Muscle layer of duodenum (tissue), 2 donors: ENCODE data around the gene FRAS1.

ENCODE experiments used
- H3K27ac ChIP-seq: one replicate; pipeline ENCODE4 v1.7.0; 2013; ENCODE audit warnings: mild to moderate bottlenecking, low read length
- H3K27me3 ChIP-seq: one replicate; pipeline ENCODE4 v1.7.0; 2013; ENCODE audit warnings: low read depth, mild to moderate bottlenecking, control low read depth, low read length
- H3K36me3 ChIP-seq, 2 donors: one replicate each; pipeline ENCODE4 v1.7.0; 2013; ENCODE audit warnings: low read length in 2 of 2, control low read depth in 1 of 2, mild to moderate bottlenecking in 1 of 2; ENCODE audit not compliant: insufficient read depth in 2 of 2, control insufficient read depth in 1 of 2
- H3K4me1 ChIP-seq, 2 donors: one replicate each; pipeline ENCODE4 v1.7.0; 2013; ENCODE audit warnings: low read length in 2 of 2, mild to moderate bottlenecking in 2 of 2, control low read depth in 1 of 2, moderate library complexity in 1 of 2; ENCODE audit not compliant: insufficient read depth in 2 of 2, control insufficient read depth in 1 of 2
- H3K4me3 ChIP-seq, 2 donors: one replicate each; pipeline ENCODE4 v1.7.0; 2013; ENCODE audit warnings: low read length in 2 of 2, low read depth in 1 of 2, mild to moderate bottlenecking in 1 of 2
- H3K9me3 ChIP-seq, 2 donors: one replicate each; pipeline ENCODE4 v1.7.0; 2013; ENCODE audit warnings: low read length in 2 of 2, control low read depth in 1 of 2, mild to moderate bottlenecking in 1 of 2; ENCODE audit not compliant: control insufficient read depth in 1 of 2
- donor health status: healthy.

Gene FRAS1

DNA sequence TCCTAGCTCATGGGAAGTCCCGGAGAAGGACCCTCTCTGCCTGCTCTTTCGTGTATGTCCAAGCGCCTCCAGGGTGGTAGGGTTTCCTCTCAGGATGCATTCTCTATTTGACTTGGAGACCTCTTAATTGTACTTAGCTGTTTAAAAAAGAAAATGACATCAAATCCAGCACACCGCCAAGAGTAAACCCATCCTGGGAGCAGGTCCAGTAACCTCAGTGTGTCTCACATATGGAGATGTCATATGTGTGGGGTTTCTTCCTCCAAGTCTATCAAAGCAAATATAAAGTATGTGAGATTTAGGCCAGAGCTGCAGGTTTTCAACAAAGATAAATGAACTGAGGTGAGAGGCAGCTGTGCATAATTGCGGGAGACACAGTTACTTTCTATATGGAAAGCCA is 285.0 kb downstream of the FRAS1 start:
- no peaks in the 10 kb centered on the region for H3K9me3 ChIP-seq
- H3K4me3 ChIP-seq = no peak overlapping the region
- no peaks in the 10 kb centered on the region for H3K4me1 ChIP-seq
- no peaks in the 10 kb centered on the region for H3K27me3 ChIP-seq
- no peaks in the 10 kb centered on the region for H3K36me3 ChIP-seq
- H3K27ac ChIP-seq = no peak overlapping the region

- Histone ChIP-seq H3K4me3 (no peak overlapping the region), H3K9me3 (no peaks in the 10 kb centered on the region), H3K4me1 (no peaks in the 10 kb centered on the region), H3K27ac (no peak overlapping the region), H3K27me3 (no peaks in the 10 kb centered on the region), H3K36me3 (no peaks in the 10 kb centered on the region)
These were observed 286.6 kb downstream of the FRAS1 start for GRCh38 chr4:78343682-78344081.

DNA sequence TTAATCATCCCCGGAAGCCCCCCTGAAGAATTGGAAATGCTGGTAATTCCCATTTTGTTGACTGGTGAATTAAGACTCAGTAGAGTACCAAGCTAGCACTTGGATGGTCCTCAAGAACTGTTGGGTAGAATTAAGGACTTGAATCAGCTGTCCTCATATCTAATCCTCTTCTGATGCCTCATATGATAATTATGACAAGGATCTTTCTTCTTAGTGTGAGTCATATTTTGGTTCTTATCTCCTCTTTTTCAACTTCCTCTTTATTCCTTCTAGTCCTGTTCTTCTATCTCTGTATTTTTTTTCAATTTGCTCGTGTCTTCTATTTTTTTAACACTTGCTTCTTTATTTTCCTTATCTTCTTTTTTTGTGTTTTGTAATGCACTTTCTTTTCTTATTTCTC is 288.1 kb downstream of the FRAS1 start:
- Histone ChIP-seq H3K27ac (no peak overlapping the region), H3K4me1 (no peaks in the 10 kb centered on the region), H3K9me3 (no peaks in the 10 kb centered on the region), H3K4me3 (no peak overlapping the region), H3K36me3 (no peaks in the 10 kb centered on the region), H3K27me3 (no peaks in the 10 kb centered on the region)

DNA sequence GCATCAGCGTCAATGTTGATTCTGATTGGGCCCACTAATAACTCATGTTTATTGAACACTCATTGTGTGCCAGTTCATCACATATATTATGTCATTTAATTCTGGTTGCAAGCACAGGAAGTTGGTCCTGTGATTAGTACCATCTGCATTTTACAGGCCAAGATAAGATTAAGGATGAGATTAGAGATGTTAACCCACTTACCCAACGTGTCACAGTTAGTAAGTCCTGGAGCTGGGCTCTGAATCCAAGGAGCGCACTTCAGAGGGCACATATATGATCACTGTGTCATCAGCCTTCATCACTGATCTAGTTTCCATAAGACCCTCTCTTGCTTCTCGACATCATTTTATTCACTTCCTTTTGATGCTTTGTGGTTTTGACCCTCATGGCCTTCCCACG is 289.1 kb downstream of the FRAS1 start:
- Histone ChIP-seq H3K27me3 (no peaks in the 10 kb centered on the region), H3K27ac (no peak overlapping the region), H3K36me3 (no peaks in the 10 kb centered on the region), H3K4me1 (no peaks in the 10 kb centered on the region), H3K9me3 (no peaks in the 10 kb centered on the region), H3K4me3 (no peak overlapping the region)

DNA sequence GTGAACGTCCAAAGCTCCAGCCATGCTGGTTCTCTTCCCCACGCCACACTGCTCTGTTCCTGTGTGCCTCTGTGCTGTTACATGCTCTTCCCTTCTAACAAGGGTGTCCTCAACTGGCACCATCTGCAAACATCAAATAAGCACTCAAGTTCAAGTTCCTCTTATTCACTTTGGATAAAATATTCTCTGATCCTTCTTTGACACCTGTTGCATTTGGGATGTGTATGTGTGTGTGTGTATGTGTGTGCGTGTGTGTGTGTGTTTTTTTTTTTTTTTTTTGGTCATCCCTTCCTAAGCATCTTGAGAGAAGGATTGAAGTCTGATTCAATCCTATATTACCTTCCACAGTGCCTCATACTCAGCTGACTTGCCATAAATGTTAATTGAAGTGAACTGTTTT is 290.4 kb downstream of the FRAS1 start:
- H3K4me1 ChIP-seq = no peaks in the 10 kb centered on the region
- no peak overlapping the region for H3K27ac ChIP-seq
- H3K27me3 ChIP-seq = no peaks in the 10 kb centered on the region
- H3K36me3 ChIP-seq = no peaks in the 10 kb centered on the region
- no peak overlapping the region for H3K4me3 ChIP-seq
- no peaks in the 10 kb centered on the region for H3K9me3 ChIP-seq

GRCh38 chr4:78353921-78354320 is 296.8 kb downstream of the FRAS1 start:
- no peak overlapping the region for H3K4me3 ChIP-seq

DNA sequence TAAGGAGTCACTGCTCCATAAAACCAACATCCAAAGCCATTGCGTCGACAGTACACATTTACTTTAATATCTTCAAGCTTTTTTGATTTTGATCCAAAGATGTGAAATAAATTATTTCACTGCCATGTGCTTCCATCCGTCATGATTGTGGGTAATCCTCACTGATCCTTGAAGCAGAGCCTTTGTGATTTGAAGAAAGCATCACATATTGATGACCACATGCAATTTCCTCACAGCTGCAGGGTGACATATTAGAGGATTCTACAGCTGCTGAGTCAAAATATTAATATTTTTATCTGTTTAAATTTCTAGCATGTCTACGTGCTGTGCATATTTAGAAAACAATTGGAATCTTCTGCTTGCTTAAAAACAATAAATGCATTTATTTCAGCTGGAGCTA is 297.7 kb downstream of the FRAS1 start:
- H3K36me3 ChIP-seq = no peaks in the 10 kb centered on the region
- no peaks in the 10 kb centered on the region for H3K4me1 ChIP-seq
- no peaks in the 10 kb centered on the region for H3K9me3 ChIP-seq
- no peaks in the 10 kb centered on the region for H3K27me3 ChIP-seq
- no peak overlapping the region for H3K4me3 ChIP-seq
- H3K27ac ChIP-seq = no peak overlapping the region

More at GRCh38 chr4:78353921-78354320, 296.8 kb downstream of the FRAS1 start:
- Histone ChIP-seq H3K36me3 (no peaks in the 10 kb centered on the region), H3K9me3 (no peaks in the 10 kb centered on the region), H3K27ac (no peak overlapping the region), H3K4me1 (no peaks in the 10 kb centered on the region), H3K27me3 (no peaks in the 10 kb centered on the region)

- no peak overlapping the region for H3K4me3 ChIP-seq
- H3K27me3 ChIP-seq = no peaks in the 10 kb centered on the region
- no peaks in the 10 kb centered on the region for H3K4me1 ChIP-seq
- no peaks in the 10 kb centered on the region for H3K9me3 ChIP-seq
- no peaks in the 10 kb centered on the region for H3K36me3 ChIP-seq
- no peak overlapping the region for H3K27ac ChIP-seq
These were observed 298.2 kb downstream of the FRAS1 start for GRCh38 chr4:78355306-78355705.

DNA sequence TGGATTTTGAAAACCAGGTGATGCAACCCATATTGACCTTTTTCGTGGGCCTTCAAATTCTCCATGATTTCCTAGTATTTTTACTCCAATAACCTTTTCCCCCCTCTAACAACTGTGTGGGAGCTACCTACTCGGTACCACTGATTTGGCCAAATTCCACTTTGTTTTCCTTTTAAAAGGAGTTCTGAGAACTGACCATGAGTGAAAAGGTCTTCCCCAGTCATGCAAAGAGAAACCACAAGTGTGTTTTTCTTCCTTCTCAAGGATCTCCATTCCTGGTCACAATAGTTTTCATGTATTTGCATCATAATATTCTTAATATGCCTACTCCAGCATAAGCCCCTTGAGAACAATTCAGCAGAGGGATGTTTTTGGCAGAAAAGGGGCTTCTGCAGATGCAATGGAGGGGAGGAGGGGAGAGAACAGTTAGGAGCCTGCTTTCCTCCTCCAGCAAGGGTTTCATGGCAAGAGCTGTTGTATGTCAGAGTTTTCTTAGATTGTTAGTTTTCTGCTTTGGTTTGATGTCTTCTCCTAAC is 299.2 kb downstream of the FRAS1 start:
- Histone ChIP-seq H3K36me3 (no peaks in the 10 kb centered on the region), H3K27me3 (no peaks in the 10 kb centered on the region), H3K9me3 (no peaks in the 10 kb centered on the region), H3K4me3 (no peak overlapping the region), H3K27ac (no peak overlapping the region), H3K4me1 (no peaks in the 10 kb centered on the region)

DNA sequence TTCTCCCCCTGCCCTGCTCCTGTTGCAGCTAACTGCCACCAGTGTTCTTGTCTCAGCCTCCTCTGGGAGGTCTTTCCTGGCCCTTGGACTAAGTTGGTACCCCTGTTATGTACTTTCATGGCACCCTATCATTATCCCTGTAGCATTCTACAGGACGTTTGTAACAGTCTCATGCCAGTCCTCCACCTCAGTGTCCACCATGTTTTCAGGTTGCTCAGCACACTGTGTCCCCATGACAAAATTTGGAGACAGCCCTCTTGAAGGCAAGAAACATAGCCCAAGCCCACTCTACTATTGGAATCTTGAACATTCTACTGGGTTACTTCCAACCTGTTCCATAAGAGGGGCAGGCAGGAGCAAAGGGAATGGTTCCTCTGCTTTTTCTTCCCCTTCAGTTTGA is 300.0 kb downstream of the FRAS1 start:
- H3K4me3 ChIP-seq = no peak overlapping the region
- H3K27me3 ChIP-seq = no peaks in the 10 kb centered on the region
- H3K27ac ChIP-seq = no peak overlapping the region
- no peaks in the 10 kb centered on the region for H3K36me3 ChIP-seq
- H3K4me1 ChIP-seq = no peaks in the 10 kb centered on the region
- H3K9me3 ChIP-seq = no peaks in the 10 kb centered on the region

DNA sequence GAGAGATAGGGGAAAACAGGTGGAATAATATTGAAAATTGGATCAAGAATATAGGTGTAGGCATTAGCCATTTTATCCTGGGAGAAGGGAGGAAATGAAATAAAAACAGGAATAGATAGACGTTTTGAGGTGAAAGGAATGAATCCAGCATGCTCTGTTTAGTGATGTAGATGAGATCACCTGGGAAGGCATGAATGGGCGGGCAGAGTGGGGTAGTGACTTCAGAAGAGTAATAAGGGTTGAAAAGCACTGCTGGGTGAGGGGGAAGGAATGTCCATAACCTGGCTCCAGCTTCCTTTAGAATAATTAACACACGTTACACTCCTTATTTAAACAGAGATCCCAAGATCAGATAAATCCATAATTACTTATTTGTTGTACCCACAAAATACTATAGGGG is 303.3 kb downstream of the FRAS1 start:
- Histone ChIP-seq H3K4me3 (no peak overlapping the region), H3K36me3 (no peaks in the 10 kb centered on the region), H3K27ac (no peak overlapping the region), H3K9me3 (no peaks in the 10 kb centered on the region), H3K27me3 (no peaks in the 10 kb centered on the region), H3K4me1 (no peaks in the 10 kb centered on the region)

GRCh38 chr4:78361621-78362120 is 304.5 kb downstream of the FRAS1 start:
- Histone ChIP-seq H3K4me3 (no peak overlapping the region), H3K4me1 (no peaks in the 10 kb centered on the region), H3K36me3 (no peaks in the 10 kb centered on the region), H3K27ac (no peak overlapping the region), H3K27me3 (no peaks in the 10 kb centered on the region), H3K9me3 (no peaks in the 10 kb centered on the region)
